Neural cell (in vitro differentiated cells): ENCODE data around the gene C17orf50. TPM values are rescaled to one million over a fixed set of nuclear protein-coding genes. Genes with fewer than 3 reads are reported as not detected.

ENCODE experiments used
- H2AFZ ChIP-seq: fragments of 200-600, 300-800 bp; sonication (generic), shearing (Covaris generic); 2 replicates; pipeline ENCODE4 v1.6.0; 2014; ENCODE audit warnings: low read depth, mild to moderate bottlenecking, antibody characterized with exemption, low read length, moderate library complexity
- H3F3A ChIP-seq: fragments of 200-600 bp; shearing (Covaris generic); 2 replicates; pipeline ENCODE4 v1.6.1; 2016; ENCODE audit warnings: mild to moderate bottlenecking, moderate library complexity, mixed read lengths, antibody characterized with exemption, low read length; ENCODE audit not compliant: insufficient read depth, poor library complexity, severe bottlenecking
- H3K27ac ChIP-seq: fragments of 200-600, 300-800 bp; sonication (generic), shearing (Covaris generic); 2 replicates; pipeline ENCODE4 v1.5.1; 2014; ENCODE audit warnings: mild to moderate bottlenecking, low read length, moderate library complexity
- H3K27me3 ChIP-seq: fragments of 300-800, 200-600 bp; sonication (generic), shearing (Covaris generic); 2 replicates; pipeline ENCODE4 v1.6.0; 2014; ENCODE audit warnings: mild to moderate bottlenecking, low read depth, low read length, moderate library complexity; ENCODE audit not compliant: insufficient read depth
- H3K36me3 ChIP-seq: fragments of 300-800, 200-600 bp; sonication (generic), shearing (Covaris generic); 2 replicates; pipeline ENCODE4 v1.5.1; 2014; ENCODE audit warnings: mild to moderate bottlenecking, antibody characterized with exemption, low read length, moderate library complexity; ENCODE audit not compliant: insufficient read depth
- H3K4me2 ChIP-seq: fragments of 300-800, 200-600 bp; sonication (generic), shearing (Covaris generic); 2 replicates; pipeline ENCODE4 v1.6.0; 2014; ENCODE audit warnings: mild to moderate bottlenecking, low read length
- H3K4me3 ChIP-seq: fragments of 300-800, 200-600 bp; sonication (generic), shearing (Covaris generic); 2 replicates; pipeline ENCODE4 v1.5.1; 2014; ENCODE audit warnings: mild to moderate bottlenecking, low read length, moderate library complexity
- H3K79me2 ChIP-seq: fragments of 200-600 bp; shearing (Covaris generic); replicated peaks from 2 replicates; pipeline ENCODE4 v1.6.0; 2014; ENCODE audit warnings: mild to moderate bottlenecking, low read length, moderate library complexity; ENCODE audit not compliant: insufficient read depth
- H3K9ac ChIP-seq: fragments of 300-800, 200-600 bp; sonication (generic), shearing (Covaris generic); 2 replicates; pipeline ENCODE4 v1.6.1; 2016; ENCODE audit warnings: mild to moderate bottlenecking, low read length, mixed read lengths
- H3K9me2 ChIP-seq: fragments of 200-600 bp; shearing (Covaris generic); 2 replicates; pipeline ENCODE4 v1.6.1; 2016; ENCODE audit warnings: mild to moderate bottlenecking, low read length, mixed read lengths; ENCODE audit not compliant: insufficient read depth
- H3K9me3 ChIP-seq: fragments of 200-600, 300-800 bp; sonication (generic), shearing (Covaris generic); 2 replicates; pipeline ENCODE4 v1.6.1; 2016; ENCODE audit warnings: mild to moderate bottlenecking, mixed run types, low read length, moderate library complexity, mixed read lengths
- H4K20me1 ChIP-seq: fragments of 200-600 bp; shearing (Covaris generic); 2 replicates; pipeline ENCODE4 v1.6.1; 2016; ENCODE audit warnings: mild to moderate bottlenecking, mixed run types; ENCODE audit not compliant: insufficient read depth
- CTCF ChIP-seq: fragments of 450-650 bp; IDR thresholded peaks from 2 replicates; pipeline ENCODE4 v1.5.1; 2014; ENCODE audit warnings: antibody characterized with exemption, mild to moderate bottlenecking, moderate library complexity; ENCODE audit not compliant: poor library complexity, severe bottlenecking
- EP300 ChIP-seq: fragments of 450-650 bp; conservative IDR thresholded peaks from 2 replicates; pipeline ENCODE4 v1.6.1; 2014; ENCODE audit warnings: antibody characterized with exemption, mild to moderate bottlenecking, moderate library complexity; ENCODE audit not compliant: poor library complexity, severe bottlenecking
- EZH2 ChIP-seq: fragments of 200-600, 300-800 bp; shearing (Covaris generic), sonication (generic); IDR thresholded peaks from 2 replicates; pipeline ENCODE4 v1.6.1; 2014; ENCODE audit warnings: antibody characterized with exemption, low read length, borderline replicate concordance, mild to moderate bottlenecking; ENCODE audit not compliant: insufficient read depth, poor library complexity, severe bottlenecking
- MXI1 ChIP-seq: fragments of 450-650 bp; conservative IDR thresholded peaks from 2 replicates; pipeline ENCODE4 v1.6.1; 2014; ENCODE audit warnings: antibody characterized with exemption, mild to moderate bottlenecking; ENCODE audit not compliant: poor library complexity, severe bottlenecking
- POLR2AphosphoS5 ChIP-seq: IDR thresholded peaks from 2 replicates; pipeline ENCODE4 v1.6.1; 2012
- RAD21 ChIP-seq: fragments of 450-650 bp; conservative IDR thresholded peaks from 2 replicates; pipeline ENCODE4 v1.6.1; 2014; ENCODE audit warnings: antibody characterized with exemption, mild to moderate bottlenecking, moderate library complexity
- REST ChIP-seq: IDR thresholded peaks from 2 replicates; pipeline ENCODE4 v1.6.1; 2012; ENCODE audit warnings: borderline replicate concordance
- SMC3 ChIP-seq: fragments of 450-650 bp; conservative IDR thresholded peaks from 2 replicates; pipeline ENCODE4 v1.6.1; 2014; ENCODE audit warnings: antibody characterized with exemption, mild to moderate bottlenecking, moderate library complexity; ENCODE audit not compliant: poor library complexity
- TAF1 ChIP-seq: IDR thresholded peaks from 2 replicates; pipeline ENCODE4 v1.6.1; 2012; ENCODE audit warnings: low read depth
- polyA plus RNA-seq: library from polyadenylated mRNA; depleted of rRNA; stranded (reverse); fragments of >200 nt; gene quantifications from 2 replicates; pipeline ENCODE4 v1.2.3, GENCODE V29; 2014

C17orf50 gene
- polyA plus RNA-seq, 1 donor from 2014 or later = not detected

- no peak for TF ChIP-seq POLR2AphosphoS5
- no peak for TF ChIP-seq CTCF
- TF ChIP-seq EZH2 = no peak
- no peak for TF ChIP-seq RAD21
- no peak for TF ChIP-seq MXI1
- no peak for TF ChIP-seq REST
Measured at GRCh38 chr17:35735036-35735805, 25.5 kb upstream of the C17orf50 start.

GRCh38 chr17:35736236-35736635 lies 24.5 kb upstream of the C17orf50 start:
- Histone ChIP-seq H3K27ac (no peak overlapping the region), H3K9me2 (no peaks in the 10 kb centered on the region), H2AFZ (no peak overlapping the region), H3K9me3 (no peaks in the 10 kb centered on the region), H4K20me1 (no peaks in the 10 kb centered on the region), H3K27me3 (peaks cover 6% of the 10 kb centered on the region), H3K4me3 (no peak overlapping the region), H3K36me3 (no peaks in the 10 kb centered on the region), H3K79me2 (no peaks in the 10 kb centered on the region), H3K4me2 (no peak overlapping the region), H3K9ac (no peak overlapping the region), H3F3A (no peaks in the 10 kb centered on the region)
- no peak for TF ChIP-seq EP300
- no peak for TF ChIP-seq TAF1
- TF ChIP-seq EZH2 = no peak
- TF ChIP-seq REST = no peak
- no peak for TF ChIP-seq SMC3
- no peak for TF ChIP-seq MXI1
- no peak for TF ChIP-seq RAD21

More at GRCh38 chr17:35735036-35735805, 25.5 kb upstream of the C17orf50 start:
- Histone ChIP-seq H3K9ac (no peak overlapping the region), H4K20me1 (no peaks in the 10 kb centered on the region), H3K27me3 (no peaks in the 10 kb centered on the region), H3F3A (no peaks in the 10 kb centered on the region), H3K4me3 (no peak overlapping the region), H3K4me2 (no peak overlapping the region), H3K27ac (no peak overlapping the region), H3K9me2 (no peaks in the 10 kb centered on the region), H3K36me3 (no peaks in the 10 kb centered on the region), H2AFZ (no peak overlapping the region), H3K79me2 (no peaks in the 10 kb centered on the region), H3K9me3 (no peaks in the 10 kb centered on the region)
